Thyroid gland (tissue), 4 donors: ENCODE results near the gene ABCB10. TPM values are rescaled to one million over a fixed set of nuclear protein-coding genes. Genes with fewer than 3 reads are reported as not detected.

Experiments used
- DNase-seq, 2 donors: peaks; one replicate each; pipeline ENCODE4 v3.0.0-alpha.2; 2019
- H3K27ac ChIP-seq, 3 donors: fragments of 200-600 bp; sonication (generic); 1 replicate in 2 of 3; 2 replicates in 1 of 3; pipeline ENCODE4 v1.5.1; 2016 to 2019; ENCODE audit warnings: mild to moderate bottlenecking in 1 of 3, moderate library complexity in 1 of 3
- H3K27me3 ChIP-seq: fragments of 200-600 bp; sonication (generic); one replicate; pipeline ENCODE4 v1.5.1; 2019
- H3K36me3 ChIP-seq, 2 donors: fragments of 200-600 bp; sonication (generic); one replicate each; pipeline ENCODE4 v1.5.1; 2016 to 2019
- H3K4me1 ChIP-seq, 2 donors: fragments of 200-600 bp; sonication (generic); one replicate each; pipeline ENCODE4 v1.5.1; 2017 to 2019
- H3K4me3 ChIP-seq, 3 donors: fragments of 200-600 bp; sonication (generic); replicated peaks in 1 of 3; 1 replicate in 2 of 3; 2 replicates in 1 of 3; pipeline ENCODE4 v1.5.1; 2016; ENCODE audit warnings: mild to moderate bottlenecking in 1 of 3
- H3K9me3 ChIP-seq: fragments of 200-600 bp; sonication (generic); one replicate; pipeline ENCODE4 v1.5.1; 2017
- POLR2A ChIP-seq, 2 donors: fragments of 450-650 bp; IDR thresholded peaks; one replicate each; pipeline ENCODE4 v1.6.1; 2017; ENCODE audit warnings: antibody characterized with exemption in 2 of 2, mild to moderate bottlenecking in 2 of 2, moderate library complexity in 1 of 2
- WGBS, 2 donors: methylation state at CpG; one replicate each; pipeline ENCODE4 v1.1.5; 2017; 5-methylcytosine and 5-hydroxymethylcytosine counted together
- intact Hi-C: fragments of 100-400 bp; cut with DNase I; formaldehyde crosslinking; loops from one replicate; pipeline ENCODE4 v1.15.1; 2023
- total RNA-seq, 4 donors: library from RNA; depleted of rRNA; stranded (reverse); fragments of >200 nt; gene quantifications; one replicate each; pipeline ENCODE4 v1.2.3, GENCODE V29; 2016
- TF ChIP-seq, protein P1 (sequence below), 6 experiments: fragments of 200-600 bp in 3 of 6; fragments of 450-650 bp in 3 of 6; sonication (generic) in 3 of 6; IDR thresholded peaks; one replicate each; pipeline ENCODE4 v1.5.1; 2016 to 2019; ENCODE audit warnings: antibody characterized with exemption in 6 of 6, mild to moderate bottlenecking in 2 of 6, inconsistent platforms in 1 of 6, moderate library complexity in 1 of 6

Gene ABCB10
- total RNA-seq, 4 donors from 2014 or later, result 13.7 to 22.6 (median 17.8) TPM

DNA sequence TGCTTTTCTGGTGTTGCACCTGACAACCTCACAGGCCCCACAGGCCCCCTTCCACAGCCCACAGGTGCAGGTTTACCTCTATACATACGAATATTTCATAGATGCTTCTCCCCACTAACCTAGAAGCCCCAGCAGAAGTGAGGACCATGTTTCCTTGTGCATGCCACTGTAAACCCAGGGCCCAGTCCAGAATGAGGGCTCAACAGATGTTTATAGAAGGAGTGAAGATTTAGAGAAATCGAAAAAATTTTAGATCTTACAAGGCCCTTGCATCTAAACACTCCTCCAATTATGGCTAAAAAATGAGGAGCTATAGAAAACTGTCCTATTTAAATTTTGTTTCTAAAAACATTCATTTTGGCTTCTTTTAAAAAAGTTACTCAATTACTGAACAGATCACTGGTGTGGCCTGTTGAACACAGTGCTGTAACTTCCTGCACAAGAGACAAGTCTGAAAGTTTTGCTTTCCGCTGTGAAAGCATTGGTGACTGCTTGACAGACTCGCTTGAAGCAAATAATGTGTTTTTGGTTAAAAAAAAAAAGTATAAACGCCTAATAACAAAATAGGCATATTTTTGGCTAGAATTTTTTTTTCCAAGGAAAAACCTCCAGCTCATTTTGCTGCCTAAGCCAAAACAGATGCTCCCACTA is 1.2 kb downstream of the ABCB10 start:
- H3K4me1 ChIP-seq, result peaks cover 11 to 23% of the 10 kb centered on the region in 2 donors

DNA sequence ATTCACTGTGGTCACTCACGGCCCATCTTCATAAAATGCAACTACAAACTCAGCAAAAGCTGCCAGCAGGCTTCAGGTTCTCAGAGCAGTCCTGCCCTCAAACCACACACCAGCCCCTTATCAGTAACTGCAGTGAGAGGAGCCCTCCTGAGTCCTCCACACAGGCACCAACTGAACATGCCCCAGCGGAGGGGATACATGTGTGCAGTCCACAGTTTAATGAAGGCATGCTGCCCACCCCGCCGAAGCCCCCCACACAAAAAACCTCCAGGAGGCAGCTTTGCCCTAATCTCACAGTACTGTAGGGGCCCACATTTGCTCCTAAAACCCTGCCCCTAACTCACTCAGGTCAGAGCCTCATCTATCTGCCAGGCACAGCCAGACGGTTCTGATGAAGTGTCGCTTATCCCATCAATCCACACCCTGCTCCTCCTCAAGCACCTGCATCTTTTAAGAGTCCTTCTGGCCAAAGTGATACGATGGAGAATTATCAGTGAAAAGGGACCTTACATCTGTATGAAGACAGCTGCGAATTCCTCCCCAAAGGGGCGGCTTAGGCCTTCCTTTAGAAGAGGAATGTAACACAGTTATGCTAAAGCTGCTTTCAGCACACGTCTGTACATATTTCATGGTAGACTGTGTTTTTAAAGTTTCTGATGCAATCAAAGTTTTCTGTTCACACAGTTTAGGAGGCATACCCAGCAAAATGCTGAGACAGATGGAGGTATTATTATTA is 3.5 kb downstream of the ABCB10 start:
- peaks cover 11 to 28% of the 10 kb centered on the region in 2 donors for H3K4me1 ChIP-seq
- no peak for DNase-seq
- 85 to 89% methylated on average over 9 to 10 of the region's 10 CpGs for WGBS, 2 donors
- intact Hi-C loops, result loop anchor here (5.0 kb wide), 1 partner anchor 72 kb away; the partner anchor contains the start of genes TAF5L and URB2
- no peaks in the 10 kb centered on the region for H3K27me3 ChIP-seq
- no peaks in the 10 kb centered on the region for H3K36me3 ChIP-seq
- H3K9me3 ChIP-seq, result no peaks in the 10 kb centered on the region
- H3K4me3 ChIP-seq, result no peak overlapping the region
- TF ChIP-seq POLR2A (IDR thresholded peaks at IDR 0.05), result no peak
- no peak overlapping the region for H3K27ac ChIP-seq

More for the DNA sequence above, 1.2 kb downstream of the ABCB10 start:
- H3K36me3 ChIP-seq, result no peaks in the 10 kb centered on the region
- peak overlapping the region in 2 of 3 donors; percentile 62 to 81 for H3K27ac ChIP-seq
- H3K4me3 ChIP-seq, result peak overlapping the region in 2 of 3 donors; percentile 21 to 84
- whole genome bisulfite sequencing, 2 donors, result 44 to 45% methylated on average over 5 of the region's 5 CpGs
- no peak for TF ChIP-seq POLR2A (IDR thresholded peaks at IDR 0.05)
- TF ChIP-seq, protein P1, sequence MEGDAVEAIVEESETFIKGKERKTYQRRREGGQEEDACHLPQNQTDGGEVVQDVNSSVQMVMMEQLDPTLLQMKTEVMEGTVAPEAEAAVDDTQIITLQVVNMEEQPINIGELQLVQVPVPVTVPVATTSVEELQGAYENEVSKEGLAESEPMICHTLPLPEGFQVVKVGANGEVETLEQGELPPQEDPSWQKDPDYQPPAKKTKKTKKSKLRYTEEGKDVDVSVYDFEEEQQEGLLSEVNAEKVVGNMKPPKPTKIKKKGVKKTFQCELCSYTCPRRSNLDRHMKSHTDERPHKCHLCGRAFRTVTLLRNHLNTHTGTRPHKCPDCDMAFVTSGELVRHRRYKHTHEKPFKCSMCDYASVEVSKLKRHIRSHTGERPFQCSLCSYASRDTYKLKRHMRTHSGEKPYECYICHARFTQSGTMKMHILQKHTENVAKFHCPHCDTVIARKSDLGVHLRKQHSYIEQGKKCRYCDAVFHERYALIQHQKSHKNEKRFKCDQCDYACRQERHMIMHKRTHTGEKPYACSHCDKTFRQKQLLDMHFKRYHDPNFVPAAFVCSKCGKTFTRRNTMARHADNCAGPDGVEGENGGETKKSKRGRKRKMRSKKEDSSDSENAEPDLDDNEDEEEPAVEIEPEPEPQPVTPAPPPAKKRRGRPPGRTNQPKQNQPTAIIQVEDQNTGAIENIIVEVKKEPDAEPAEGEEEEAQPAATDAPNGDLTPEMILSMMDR (IDR thresholded peaks at IDR 0.05), result no peak
- intact Hi-C loops, result loop anchor here (5.0 kb wide), 1 partner anchor 70 kb away; the partner anchor contains the start of genes TAF5L and URB2
- DNase-seq, result no peak
- no peaks in the 10 kb centered on the region for H3K27me3 ChIP-seq
- no peaks in the 10 kb centered on the region for H3K9me3 ChIP-seq

DNA sequence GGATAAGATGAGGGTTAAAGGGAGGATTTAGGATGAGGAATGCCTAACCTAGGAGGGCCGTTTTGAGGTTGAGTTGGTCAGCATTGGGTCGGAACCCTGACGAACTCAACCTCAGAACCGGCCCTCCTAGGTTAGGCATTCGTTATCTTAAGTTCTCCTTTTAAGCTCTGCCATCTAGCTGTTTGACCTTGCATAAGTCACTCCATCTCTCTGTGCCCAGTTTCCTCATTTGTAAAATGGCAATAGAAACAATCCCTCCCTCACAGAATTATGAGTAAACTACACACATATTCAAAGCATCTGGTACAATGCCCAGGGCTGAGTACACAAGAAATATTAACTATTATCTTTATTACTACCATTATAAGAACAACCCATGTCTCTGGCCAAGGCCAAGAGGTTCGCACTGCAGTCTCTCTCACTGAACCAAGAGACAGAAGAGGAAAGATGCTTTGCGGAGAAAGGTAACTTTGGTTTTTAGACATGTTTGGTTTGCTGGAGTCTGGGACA is 4.8 kb downstream of the ABCB10 start:
- Histone ChIP-seq H3K9me3 (no peaks in the 10 kb centered on the region), H3K36me3 (no peaks in the 10 kb centered on the region), H3K27ac (no peak overlapping the region), H3K4me1 (peaks cover 11 to 27% of the 10 kb centered on the region in 2 donors), H3K27me3 (no peaks in the 10 kb centered on the region), H3K4me3 (no peak overlapping the region)
- intact Hi-C loops, result no loop called here
- 92 to 96% methylated on average over 7 of the region's 7 CpGs for WGBS, 2 donors
- no peak for DNase-seq
- no peak for TF ChIP-seq POLR2A (IDR thresholded peaks at IDR 0.05)
- TF ChIP-seq, protein P1 (IDR thresholded peaks at IDR 0.05), result no peak

DNA sequence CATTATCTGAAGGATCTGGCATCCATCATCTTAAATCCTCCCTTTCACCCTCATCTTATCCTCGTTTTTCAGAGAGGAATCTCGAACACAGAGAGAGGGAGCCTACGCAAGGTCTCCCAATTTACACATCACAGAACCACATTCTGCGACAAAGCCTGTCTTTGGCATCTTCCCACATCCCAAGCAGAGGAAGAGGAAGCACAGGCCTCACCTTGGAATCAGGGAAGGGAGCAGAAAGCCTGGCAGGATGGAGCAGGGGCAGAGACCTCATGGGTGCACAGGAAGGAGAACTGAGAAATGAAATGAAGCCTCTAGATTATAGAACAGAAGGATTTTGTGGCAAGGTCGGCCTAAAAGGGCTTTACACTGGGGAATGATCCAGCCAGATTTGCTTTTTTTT is 5.8 kb downstream of the ABCB10 start:
- TF ChIP-seq, protein P1 (IDR thresholded peaks at IDR 0.05), result no peak
- no peak for TF ChIP-seq POLR2A (IDR thresholded peaks at IDR 0.05)
- Histone ChIP-seq H3K4me3 (no peak overlapping the region), H3K27me3 (no peaks in the 10 kb centered on the region), H3K27ac (no peak overlapping the region), H3K36me3 (no peaks in the 10 kb centered on the region), H3K4me1 (peaks cover 11 to 27% of the 10 kb centered on the region in 2 donors), H3K9me3 (no peaks in the 10 kb centered on the region)
- intact Hi-C loops, result no loop called here
- DNase-seq, result no peak
- 73 to 74% methylated on average over 5 of the region's 5 CpGs for WGBS, 2 donors

DNA sequence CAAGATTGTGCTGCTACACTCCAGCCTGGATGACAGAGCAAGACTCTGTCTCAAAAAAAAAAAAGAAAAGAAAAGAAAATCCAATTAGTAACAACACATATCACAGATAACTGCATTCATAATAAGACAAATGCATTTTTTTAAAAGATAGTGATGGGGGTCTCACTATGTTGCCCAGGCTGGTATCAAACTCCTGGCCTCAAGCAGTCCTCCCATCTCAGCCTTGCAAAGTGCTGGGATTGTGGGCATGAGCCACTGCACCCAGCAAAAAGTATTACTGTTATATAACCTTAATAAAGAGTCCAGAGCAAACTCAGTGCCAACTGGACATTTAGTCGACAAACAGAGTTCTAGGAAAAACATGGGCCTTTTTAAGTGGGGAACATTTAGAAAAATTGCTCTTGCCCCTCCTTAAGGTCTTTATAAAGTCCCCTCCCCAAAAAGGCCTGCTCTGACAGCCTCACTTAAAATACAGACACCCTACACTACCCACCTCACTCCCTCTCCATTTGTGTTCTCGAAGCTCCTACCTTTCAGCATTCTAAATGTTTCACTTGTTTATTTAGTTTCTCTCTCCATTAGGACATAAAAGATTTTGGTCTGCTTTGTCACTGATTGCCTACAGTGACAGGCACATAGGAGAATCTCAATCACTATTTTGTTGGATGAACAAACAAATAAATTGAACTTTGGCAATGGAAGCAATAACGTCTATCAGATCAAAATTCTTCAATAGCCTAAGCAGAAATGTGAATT is 7.5 kb downstream of the ABCB10 start:
- no peaks in the 10 kb centered on the region for H3K9me3 ChIP-seq
- intact Hi-C loops, result no loop called here
- no peak overlapping the region for H3K4me3 ChIP-seq
- 62 to 71% methylated on average over 3 of the region's 3 CpGs for WGBS, 2 donors
- H3K27me3 ChIP-seq, result no peaks in the 10 kb centered on the region
- DNase-seq, result no peak
- H3K36me3 ChIP-seq, result peaks cover 4 to 6% of the 10 kb centered on the region in 2 donors
- no peak overlapping the region for H3K27ac ChIP-seq
- peaks cover 0 to 13% of the 10 kb centered on the region in 2 donors for H3K4me1 ChIP-seq
- TF ChIP-seq POLR2A (IDR thresholded peaks at IDR 0.05), result no peak
- TF ChIP-seq, protein P1 (IDR thresholded peaks at IDR 0.05), result no peak
